ENCODE measurements around the gene LMTK2. TPM values are rescaled to one million over a fixed set of nuclear protein-coding genes. Genes with fewer than 3 reads are reported as not detected.

LMTK2 gene
- total RNA-seq, 1 experiment from 2014 or later: 37.1 TPM

DNA sequence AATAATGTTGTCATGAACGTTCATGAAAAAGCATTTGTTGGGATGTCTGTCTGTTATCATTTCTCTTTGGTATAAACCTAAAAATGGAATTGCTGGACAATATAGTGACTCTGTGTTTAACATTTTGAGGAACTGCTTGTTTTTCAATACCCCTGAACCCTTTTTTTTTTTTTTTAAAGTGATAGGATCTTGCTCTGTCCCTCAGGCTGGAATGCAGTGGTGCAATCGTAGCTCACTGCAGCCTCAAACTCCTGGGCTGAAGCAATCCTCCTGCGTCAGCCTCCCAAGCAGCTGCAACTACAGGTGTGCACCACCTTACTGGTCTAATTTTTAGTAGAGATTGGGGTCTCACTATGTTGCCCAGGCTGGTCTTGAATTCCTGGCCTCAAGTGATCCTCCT lies 15.1 kb upstream of the LMTK2 start:
- no peak overlapping the region for H2AFZ ChIP-seq
- H4K20me1 ChIP-seq (ENCODE audit: insufficient read depth): no peaks in the 10 kb centered on the region
- no peak for TF ChIP-seq CTCF (conservative IDR thresholded peaks at IDR 0.05)
- no peak for TF ChIP-seq EZH2 (IDR thresholded peaks at IDR 0.05; ENCODE audit: low read depth)
- intact Hi-C loops (cut with micrococcal nuclease; ENCODE audit: unreplicated experiment): no loop called here
- H3K9me3 ChIP-seq (ENCODE audit: insufficient read depth, low read depth): peaks cover 6% of the 10 kb centered on the region
- ChIA-PET CTCF (no interaction called here), POLR2A (ENCODE audit: unreplicated experiment) (no interaction called here)
- H3K27ac ChIP-seq: no peak overlapping the region
- peaks cover 24% of the 10 kb centered on the region for H3F3A ChIP-seq (ENCODE audit: insufficient read depth, low read depth)
- H3K79me2 ChIP-seq (ENCODE audit: low read depth): no peaks in the 10 kb centered on the region
- no peaks in the 10 kb centered on the region for H3K36me3 ChIP-seq (ENCODE audit: low read depth)
- peaks cover 20% of the 10 kb centered on the region for H3K4me1 ChIP-seq (replicated peaks; ENCODE audit: insufficient read depth)
- H3K4me2 ChIP-seq: no peak overlapping the region
- no TSS peak for BruUV-seq (replicated peaks)
- no peaks in the 10 kb centered on the region for H3K9me2 ChIP-seq (ENCODE audit: insufficient read depth)
- no peaks in the 10 kb centered on the region for H3K27me3 ChIP-seq (ENCODE audit: insufficient read depth, low read depth)
- no peak overlapping the region for H3K4me3 ChIP-seq
- no peak for DNase-seq

GRCh38 chr7:98097042-98097645 lies 9.5 kb upstream of the LMTK2 start:
- CTCF ChIA-PET: no interaction called here
- DNase-seq: no peak

GRCh38 chr7:98100088-98100487 lies 6.6 kb upstream of the LMTK2 start:
- POLR2A ChIA-PET (ENCODE audit: unreplicated experiment): no interaction called here

More at GRCh38 chr7:98097042-98097645, 9.5 kb upstream of the LMTK2 start:
- no peak overlapping the region for H3K4me2 ChIP-seq
- no peaks in the 10 kb centered on the region for H3K4me1 ChIP-seq (replicated peaks; ENCODE audit: insufficient read depth)
- POLR2A ChIA-PET (ENCODE audit: unreplicated experiment): interaction anchor here (0.6 kb wide), 1 partner anchor 607 kb away, joined by 3 read pairs; no protein-coding TSS in a partner anchor
- intact Hi-C loops (cut with micrococcal nuclease; ENCODE audit: unreplicated experiment): no loop called here
- H4K20me1 ChIP-seq (ENCODE audit: insufficient read depth): no peaks in the 10 kb centered on the region
- no peaks in the 10 kb centered on the region for H3K9me2 ChIP-seq (ENCODE audit: insufficient read depth)
- H3K9me3 ChIP-seq (ENCODE audit: insufficient read depth, low read depth): peaks cover 32% of the 10 kb centered on the region
- no TSS peak for BruUV-seq (replicated peaks)
- no peak for TF ChIP-seq EZH2 (IDR thresholded peaks at IDR 0.05; ENCODE audit: low read depth)
- no peak for TF ChIP-seq CTCF (conservative IDR thresholded peaks at IDR 0.05)
- H3K27ac ChIP-seq: no peak overlapping the region
- H3K36me3 ChIP-seq (ENCODE audit: low read depth): no peaks in the 10 kb centered on the region
- H2AFZ ChIP-seq: no peak overlapping the region
- no peaks in the 10 kb centered on the region for H3K27me3 ChIP-seq (ENCODE audit: insufficient read depth, low read depth)
- no peak overlapping the region for H3K4me3 ChIP-seq
- no peaks in the 10 kb centered on the region for H3K79me2 ChIP-seq (ENCODE audit: low read depth)
- H3F3A ChIP-seq (ENCODE audit: insufficient read depth, low read depth): no peaks in the 10 kb centered on the region

More at GRCh38 chr7:98100088-98100487, 6.6 kb upstream of the LMTK2 start:
- no peaks in the 10 kb centered on the region for H3K79me2 ChIP-seq (ENCODE audit: low read depth)
- no peak overlapping the region for H2AFZ ChIP-seq
- TF ChIP-seq EZH2 (IDR thresholded peaks at IDR 0.05; ENCODE audit: low read depth) (no peak), CTCF (conservative IDR thresholded peaks at IDR 0.05) (no peak)
- no peaks in the 10 kb centered on the region for H3K9me2 ChIP-seq (ENCODE audit: insufficient read depth)
- H3K27ac ChIP-seq: no peak overlapping the region
- peaks cover 34% of the 10 kb centered on the region for H3K9me3 ChIP-seq (ENCODE audit: insufficient read depth, low read depth)
- CTCF ChIA-PET: no interaction called here
- H3K36me3 ChIP-seq (ENCODE audit: low read depth): no peaks in the 10 kb centered on the region
- no peak overlapping the region for H3K4me2 ChIP-seq
- H3F3A ChIP-seq (ENCODE audit: insufficient read depth, low read depth): no peaks in the 10 kb centered on the region
- H3K27me3 ChIP-seq (ENCODE audit: insufficient read depth, low read depth): no peaks in the 10 kb centered on the region
- no TSS peak for BruUV-seq (replicated peaks)
- H3K4me3 ChIP-seq: no peak overlapping the region
- H3K4me1 ChIP-seq (replicated peaks; ENCODE audit: insufficient read depth): no peaks in the 10 kb centered on the region
- no peaks in the 10 kb centered on the region for H4K20me1 ChIP-seq (ENCODE audit: insufficient read depth)
- DNase-seq: no peak
- intact Hi-C loops (cut with micrococcal nuclease; ENCODE audit: unreplicated experiment): no loop called here

Measured in PC-9 (cell line).